GM12874 (cell line): ENCODE data around the gene TNFRSF21.

Source experiments
- CTCF ChIP-seq: IDR thresholded peaks from 2 replicates; pipeline ENCODE4 v1.5.1; 2011; ENCODE audit warnings: low read depth, mild to moderate bottlenecking, control low read depth, low read length, moderate library complexity; ENCODE audit not compliant: insufficient read depth

TNFRSF21 gene

DNA sequence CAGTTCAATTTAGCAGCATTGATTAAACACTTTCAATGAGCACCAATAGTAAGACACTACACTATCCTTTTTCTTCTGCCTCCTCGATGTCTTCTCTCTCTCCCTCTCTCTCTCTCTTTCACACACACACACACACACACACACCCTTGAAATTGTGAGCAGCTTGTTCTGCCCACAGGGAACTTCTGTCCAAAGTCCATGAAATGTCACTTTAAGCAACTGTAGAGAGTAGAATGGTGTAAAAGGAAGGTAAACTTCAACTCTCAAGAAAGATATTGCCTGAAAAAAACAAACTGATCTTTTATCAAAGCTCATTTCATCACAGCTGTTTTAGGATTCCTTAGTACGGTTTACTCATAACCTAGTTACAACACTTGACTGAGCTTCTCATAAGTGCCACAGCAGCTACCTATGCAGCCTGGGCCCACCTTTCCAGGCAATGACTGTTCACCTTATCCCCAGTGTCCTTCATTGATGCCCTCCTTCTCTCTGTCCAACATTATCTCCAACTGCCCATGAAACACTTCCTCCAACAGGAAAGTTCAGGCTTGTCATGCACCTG lies 107.0 kb downstream of the TNFRSF21 start:
- TF ChIP-seq CTCF = no peak

DNA sequence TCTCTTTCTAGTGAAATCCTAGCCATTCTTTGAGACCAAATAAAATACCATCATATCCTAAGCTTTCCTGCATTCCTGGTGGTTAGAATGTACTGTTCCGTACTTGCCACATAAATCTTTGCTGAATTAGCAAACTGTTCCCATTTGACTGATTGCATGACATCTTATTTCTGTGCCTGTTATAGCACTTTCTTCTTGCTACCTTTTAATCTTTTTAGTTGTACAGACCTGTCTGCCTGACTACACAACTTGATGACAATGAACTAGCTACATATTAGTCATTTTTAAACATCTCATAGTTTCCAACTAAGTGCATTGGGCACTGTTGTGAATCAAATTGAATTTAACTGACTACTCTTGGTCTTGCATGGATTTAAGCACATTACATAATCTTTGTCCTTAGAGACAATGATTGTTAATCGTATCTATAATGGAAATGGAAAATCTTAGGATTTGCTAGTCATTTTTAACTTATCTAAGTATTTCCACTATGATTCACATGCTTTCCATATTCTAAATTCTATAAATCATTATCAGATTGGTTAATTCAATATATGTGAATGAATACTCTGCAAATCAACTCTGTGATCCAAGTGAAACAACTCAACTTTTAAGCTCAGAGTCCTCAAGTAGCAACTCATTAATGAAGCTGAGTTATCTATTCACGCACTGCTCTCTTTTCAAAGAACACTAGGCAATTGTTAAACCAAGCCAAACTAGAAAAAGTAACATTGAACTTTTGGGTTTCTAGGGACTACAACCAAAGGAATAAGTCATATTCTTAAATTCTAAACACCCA lies 109.0 kb downstream of the TNFRSF21 start:
- no peak for TF ChIP-seq CTCF

DNA sequence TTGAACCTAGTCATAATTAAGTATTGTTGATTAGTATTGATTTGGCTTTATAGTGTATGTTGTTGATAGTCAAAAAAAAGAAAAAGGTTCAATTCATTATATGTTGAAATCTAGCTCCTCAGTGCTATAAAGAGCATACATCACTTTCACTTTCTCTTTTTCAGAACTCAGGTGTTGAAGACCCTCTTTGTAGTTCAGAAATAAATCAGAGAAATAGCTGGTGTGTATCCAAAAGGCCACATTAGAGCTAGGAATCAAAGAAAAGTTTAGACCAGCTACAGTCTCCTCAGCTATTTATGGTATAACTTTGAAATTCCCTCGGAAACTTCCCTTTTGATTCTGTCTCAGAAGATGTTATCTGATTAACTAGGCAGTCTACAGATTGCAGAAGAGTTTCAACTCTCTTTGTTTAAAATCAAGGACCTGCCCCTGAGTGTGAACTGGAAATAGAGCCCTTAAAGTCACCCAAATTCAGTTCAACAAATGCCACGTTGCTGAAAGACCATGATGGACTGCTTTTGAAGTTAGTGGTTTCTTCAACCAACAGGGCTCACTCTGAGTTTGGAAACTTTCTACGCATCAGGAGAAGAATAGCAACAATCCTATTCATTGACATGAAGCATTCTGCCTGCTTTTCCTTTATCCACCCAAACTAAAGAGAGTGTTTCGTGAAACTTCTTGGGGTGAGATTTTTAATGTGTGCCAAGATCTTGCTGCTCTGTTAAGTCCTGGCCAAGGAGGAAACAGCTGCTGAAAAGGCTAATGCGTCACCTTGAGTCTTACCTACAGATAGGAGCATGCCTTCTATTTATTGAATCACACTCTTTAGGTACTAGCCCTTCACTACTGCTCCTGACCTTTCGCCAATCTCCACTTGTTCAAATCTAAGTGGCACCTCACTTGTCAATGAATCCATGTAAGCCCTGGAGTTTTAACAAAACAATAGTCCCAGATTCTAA lies 111.7 kb downstream of the TNFRSF21 start:
- no peak for TF ChIP-seq CTCF

GRCh38 chr6:47196113-47196512 lies 113.6 kb downstream of the TNFRSF21 start:
- no peak for TF ChIP-seq CTCF

- TF ChIP-seq CTCF = no peak
Measured at GRCh38 chr6:47195011-47195650, 114.6 kb downstream of the TNFRSF21 start.

DNA sequence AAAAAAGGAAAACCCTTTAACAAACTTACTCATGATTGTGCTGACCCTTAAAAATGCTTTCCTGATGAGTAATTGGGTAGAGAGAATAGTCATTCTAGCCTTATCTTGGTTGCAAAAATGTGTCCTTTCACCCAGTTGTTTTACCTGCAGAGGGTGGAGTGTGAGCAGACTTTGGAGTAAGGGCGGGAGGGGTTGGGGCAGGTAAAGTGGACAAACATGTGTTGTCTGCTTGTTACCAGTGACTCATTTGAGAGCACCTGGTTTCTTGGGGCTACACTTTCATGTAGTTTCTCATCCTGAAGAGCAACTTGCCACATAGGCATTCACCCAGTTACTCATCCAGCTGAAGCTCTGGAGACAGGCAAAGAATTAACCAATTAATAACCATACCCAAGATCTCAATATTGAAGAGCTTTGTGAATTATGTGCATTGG lies 121.1 kb downstream of the TNFRSF21 start:
- TF ChIP-seq CTCF = no peak
